Measurements from ENCODE around the gene HBA2.
"Not testable (repeated sequence)": the region's sequence is repeated elsewhere in the genome, so short reads cannot be mapped to it uniquely, and the experiment has no call there.

The HBA2 gene

DNA sequence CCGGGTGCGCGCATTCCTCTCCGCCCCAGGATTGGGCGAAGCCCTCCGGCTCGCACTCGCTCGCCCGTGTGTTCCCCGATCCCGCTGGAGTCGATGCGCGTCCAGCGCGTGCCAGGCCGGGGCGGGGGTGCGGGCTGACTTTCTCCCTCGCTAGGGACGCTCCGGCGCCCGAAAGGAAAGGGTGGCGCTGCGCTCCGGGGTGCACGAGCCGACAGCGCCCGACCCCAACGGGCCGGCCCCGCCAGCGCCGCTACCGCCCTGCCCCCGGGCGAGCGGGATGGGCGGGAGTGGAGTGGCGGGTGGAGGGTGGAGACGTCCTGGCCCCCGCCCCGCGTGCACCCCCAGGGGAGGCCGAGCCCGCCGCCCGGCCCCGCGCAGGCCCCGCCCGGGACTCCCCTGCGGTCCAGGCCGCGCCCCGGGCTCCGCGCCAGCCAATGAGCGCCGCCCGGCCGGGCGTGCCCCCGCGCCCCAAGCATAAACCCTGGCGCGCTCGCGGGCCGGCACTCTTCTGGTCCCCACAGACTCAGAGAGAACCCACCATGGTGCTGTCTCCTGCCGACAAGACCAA, at the start of gene HBA2:
HBA2 (plus strand) TSS at position 503 of the 568 bp plus-strand sequence; CDS start at position 540, 37 bp downstream.
- not testable (repeated sequence) for DNase-seq

DNA sequence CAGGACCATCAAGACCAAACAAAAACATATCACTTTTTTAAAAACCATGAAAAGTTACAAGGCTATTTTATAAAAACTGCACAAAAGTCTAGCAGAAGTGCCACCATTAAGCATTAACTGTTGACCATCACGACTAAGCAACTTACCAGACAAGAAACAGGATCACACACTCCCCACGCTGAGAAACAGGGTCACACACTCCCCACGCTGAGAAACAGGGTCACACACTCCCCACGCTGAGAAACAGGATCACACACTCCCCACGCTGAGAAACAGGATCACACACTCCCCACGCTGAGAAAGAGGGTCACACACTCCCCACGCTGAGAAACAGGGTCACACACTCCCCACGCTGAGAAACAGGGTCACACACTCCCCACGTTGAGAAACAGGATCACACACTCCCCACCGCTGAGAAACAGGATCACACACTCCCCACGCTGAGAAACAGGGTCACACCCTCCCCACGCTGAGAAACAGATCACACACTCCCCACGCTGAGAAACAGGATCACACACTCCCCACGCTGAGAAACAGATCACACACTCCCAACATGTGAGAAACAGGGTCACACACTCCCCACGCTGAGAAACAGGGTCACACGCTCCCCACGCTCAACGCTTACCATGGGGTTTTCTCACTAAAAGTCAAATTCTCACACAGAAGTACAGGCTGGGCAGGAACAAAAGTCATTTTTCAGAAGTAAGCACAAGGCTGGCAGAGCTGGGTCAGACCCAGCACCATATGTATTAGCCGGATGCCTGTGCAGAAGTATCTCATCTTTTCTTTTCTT, 48.9 kb upstream of the HBA2 start:
- DNase-seq: not testable (repeated sequence)

DNA sequence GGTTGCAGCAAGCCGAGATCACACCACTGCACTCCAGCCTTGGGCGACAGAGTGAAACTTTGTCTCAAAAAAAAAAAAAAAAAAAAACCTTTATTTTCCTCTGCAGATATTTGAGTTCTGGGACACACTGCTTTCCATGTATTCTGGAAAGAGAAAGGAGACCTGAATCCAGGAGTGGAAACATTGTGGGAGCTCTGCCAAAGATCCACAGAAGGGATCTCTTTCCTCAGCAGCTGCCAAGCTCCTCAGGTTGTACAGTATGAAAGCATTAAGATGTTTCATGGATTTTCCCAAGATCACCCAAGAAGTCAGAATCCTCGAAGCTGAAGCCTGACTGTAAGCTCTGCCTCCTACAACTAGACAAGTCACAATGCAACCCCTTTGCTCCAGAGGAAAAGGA, 47.7 kb upstream of the HBA2 start:
- DNase-seq: no peak

DNA sequence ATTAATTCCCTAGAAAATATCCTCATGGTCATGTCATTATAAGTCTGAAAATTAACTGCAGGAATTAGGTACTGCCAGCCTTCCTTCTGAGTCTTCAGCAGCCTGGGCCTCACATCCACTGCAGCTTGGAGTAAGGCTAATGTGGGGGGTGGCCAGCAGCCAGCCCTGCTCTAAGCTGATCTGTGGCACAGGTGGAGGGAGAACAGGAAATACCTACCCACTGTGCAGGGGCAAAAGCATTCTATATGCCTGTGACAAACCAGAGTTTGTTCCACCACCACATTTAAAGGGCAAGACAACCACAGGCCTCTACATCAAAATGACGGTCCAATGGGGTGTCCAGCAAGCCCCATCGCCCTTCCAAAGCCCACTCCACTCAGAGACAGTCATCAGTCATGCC, 43.6 kb upstream of the HBA2 start:
- no peak for DNase-seq

DNA sequence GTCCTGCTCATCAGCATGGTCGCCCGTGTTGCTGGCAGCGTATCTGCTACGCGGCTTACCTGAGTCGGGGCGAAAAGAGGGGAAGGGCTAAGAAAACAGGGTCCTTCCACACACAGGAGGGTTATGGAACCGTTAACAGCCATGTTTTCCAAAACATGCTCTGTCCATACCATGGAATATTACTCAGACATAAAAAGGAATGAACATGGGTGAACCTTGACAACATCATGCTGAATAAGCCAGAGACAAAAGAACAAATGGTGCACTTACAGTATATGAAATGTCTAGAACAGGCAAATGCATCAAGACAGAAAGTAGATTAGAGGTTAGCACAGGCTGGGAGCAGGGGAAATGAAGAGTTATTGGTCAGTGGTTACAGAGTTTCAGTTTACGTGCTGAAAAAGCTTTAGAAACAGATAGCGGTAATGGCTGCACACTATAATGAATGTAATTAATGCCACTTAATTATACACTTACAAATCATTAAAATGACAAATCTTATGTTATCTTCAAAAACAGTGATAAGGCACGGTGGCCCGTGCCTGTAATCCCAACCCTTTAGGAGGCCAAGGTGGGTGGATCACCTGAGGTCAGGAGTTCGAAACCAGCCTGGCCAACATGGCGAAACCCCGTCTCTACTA, 42.0 kb upstream of the HBA2 start:
- DNase-seq: no peak

DNA sequence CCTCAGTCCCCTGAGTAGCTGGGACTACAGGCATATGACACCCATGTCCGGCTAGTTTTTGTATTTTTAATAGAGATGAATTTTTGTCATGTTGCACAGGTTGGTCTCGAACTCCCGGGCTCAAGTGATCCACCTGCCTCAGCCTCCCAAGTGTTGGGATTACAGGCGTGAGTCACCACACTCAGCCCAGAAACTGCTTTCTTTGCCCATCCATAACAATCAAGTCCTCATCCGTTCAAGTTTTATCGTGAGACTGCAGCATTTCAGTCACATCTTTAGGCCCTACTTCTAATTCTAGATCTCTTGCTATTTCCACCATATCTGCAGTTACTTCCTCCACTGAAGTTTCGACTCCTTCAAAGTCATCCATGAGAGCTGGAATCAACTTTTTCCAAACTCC, 40.6 kb upstream of the HBA2 start:
- no peak for DNase-seq

DNA sequence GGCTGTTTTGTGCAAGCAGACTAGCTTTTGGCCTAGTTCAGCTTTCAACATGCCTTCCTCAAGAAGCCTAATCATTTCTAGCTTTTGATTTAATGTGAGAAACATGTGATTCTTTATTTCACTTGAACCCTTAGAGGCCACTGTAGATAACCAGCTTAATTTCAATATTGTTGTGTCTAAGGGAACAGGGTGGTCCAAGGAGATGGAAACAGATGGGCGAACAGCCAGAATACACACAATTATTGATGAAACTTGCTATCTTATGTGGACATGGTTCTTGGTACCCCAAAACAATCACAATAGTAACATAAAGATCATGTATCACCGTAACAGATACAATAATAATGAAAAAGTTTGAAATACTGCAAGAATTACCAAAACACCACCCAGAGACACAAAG, 39.0 kb upstream of the HBA2 start:
- no peak for DNase-seq

DNA sequence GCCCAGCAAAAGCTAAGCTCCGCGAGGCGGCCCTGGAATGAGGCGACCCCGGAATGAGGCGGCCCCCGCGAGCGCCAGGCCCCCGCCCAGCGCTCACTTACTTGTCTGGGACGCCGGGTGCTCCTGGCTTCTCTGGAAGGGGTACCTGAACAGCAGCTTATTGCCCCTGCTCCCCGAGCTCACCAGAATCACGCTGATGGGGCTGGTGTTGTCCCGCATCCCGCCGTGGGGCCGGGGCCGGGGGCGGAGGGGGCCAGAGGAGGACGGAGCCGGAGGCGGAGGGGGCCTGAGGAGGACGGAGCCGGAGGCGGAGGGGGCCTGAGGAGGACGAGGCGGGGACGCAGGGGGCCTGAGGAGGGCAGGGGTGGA, 34.6 kb upstream of the HBA2 start:
- no peak for DNase-seq

DNA sequence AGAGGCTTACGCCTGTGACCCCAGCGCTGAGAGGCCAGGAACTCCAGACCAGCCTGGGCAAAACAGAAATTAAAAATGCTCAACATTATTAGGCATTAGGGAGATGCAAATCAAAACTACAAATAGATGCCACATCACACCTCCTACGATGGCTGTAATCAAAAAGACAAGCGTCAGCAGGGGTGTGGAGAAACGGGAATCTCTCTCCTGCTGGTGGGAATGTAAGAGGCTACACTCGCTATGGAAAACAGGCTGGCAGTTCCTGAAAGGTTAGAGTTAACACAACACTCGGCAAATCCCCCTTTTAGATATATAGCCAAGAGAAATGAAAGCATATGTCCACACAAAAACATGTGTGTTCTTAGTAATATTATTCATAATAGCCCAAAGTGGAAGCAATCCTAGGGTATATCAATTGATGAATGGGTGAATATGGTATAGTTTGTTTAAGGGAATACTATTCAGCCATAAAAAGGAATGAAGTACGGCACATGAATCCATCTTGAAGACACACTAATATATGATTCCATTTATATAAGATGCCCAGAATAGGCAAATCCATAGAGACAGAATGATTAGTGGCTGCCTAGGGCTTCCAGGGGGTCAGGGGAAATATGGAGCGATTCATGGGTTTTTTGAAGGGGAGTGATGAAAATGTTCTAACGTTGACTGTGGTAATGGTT, 32.4 kb upstream of the HBA2 start:
- DNase-seq: no peak

DNA sequence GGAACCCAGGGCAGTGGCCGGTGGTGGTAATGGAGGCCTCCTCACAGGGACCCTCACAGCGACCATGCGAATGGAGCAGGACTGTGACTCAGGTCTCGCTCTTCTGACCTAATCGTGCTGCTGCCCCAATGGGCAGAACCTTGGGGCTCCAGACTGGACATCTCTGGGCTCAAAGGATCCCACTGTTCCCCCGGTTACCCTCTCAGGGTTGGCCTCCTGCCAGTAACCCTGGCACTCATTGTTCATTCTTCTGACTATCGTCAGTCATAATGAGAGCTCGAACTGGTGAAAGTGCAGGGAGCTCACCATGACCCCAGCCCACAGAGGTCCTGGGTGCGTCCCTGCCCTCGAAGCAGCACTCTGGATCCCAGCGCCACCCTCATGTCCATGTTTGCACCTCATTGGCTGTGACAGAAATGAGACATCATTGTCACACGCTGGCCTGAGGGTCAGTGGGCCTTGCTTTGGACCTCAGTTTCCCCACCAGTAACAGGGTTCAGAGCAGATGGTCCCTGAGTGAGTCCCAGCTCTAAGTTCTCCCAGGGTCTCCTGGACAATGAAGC, 30.2 kb upstream of the HBA2 start:
- DNase-seq: no peak

DNA sequence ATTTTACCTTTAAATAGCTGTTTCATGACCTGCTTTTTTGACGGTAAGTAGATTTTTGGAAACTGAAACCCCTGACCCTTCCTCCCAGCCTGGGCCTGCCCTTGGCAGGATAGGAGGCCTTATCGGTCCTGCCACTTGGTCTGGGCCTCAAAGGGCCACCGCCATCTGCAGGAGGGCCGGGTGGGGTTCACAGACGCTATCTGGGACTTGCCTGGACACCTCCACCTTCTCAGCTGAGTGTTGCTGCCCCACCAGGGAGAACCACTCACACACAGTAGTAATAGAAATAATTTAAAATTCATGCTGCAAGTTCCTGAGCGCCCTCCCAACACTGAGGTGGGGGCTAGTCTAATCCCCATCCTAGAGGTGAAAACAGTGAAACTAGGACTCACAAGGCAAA, 29.6 kb upstream of the HBA2 start:
- no peak for DNase-seq

DNA sequence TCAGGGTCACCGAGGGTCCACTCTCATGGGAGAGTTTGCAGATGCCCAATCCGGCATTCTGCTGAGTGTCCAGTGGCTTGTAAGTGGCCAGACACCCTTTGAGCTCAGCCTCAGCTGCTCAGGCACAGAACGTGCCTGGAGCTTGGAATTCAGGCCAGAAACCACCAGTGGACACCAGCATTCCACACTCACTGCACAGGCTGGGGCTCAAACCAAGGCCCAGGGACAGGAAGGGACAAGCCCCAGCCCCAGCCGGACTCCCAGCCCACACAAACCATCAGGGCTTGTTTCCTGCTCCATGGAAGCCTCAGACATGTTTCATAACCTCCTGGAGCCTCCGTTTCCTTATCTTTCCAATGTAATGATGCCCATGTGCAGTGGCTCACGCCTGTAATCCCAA, 29.2 kb upstream of the HBA2 start:
- DNase-seq: no peak

DNA sequence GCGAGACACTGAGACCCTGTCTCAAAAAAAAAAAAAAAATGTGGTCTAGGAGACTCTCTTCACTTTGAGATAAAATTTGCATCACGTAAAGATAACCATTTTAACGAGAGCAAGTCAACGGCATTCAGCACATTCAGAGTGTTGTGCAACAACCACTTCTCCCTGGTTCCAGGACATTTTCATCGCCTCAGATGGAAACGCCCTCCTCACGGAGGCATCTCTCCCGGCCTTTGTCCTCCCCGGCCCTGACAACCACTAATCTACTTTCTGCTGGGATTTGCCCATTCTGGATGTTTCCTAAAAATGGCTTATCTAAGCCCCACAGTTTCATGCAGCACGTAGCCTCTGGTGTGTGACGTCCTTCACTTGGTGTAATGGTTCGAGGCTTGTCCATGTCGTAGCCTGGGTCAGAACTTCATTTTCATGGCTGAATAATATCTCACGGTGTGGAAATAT, 27.9 kb upstream of the HBA2 start:
- no peak for DNase-seq

DNA sequence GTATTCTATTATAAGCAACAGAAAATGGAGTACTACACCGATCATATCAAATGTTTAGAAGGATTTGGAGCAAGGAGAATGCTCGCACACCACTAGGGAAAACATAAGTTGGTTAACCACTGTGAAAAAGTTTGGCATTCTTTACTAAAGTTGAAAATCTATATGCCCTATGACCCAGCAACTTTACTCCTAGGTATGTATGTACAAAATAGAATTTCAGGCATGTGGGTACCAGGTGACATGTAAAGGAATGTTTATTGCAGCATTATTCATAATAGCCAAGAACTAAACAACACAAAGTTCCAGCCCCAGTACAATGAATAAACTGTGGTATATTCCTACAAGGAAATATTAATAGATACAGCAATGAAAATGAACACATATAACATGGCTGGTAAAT, 26.0 kb upstream of the HBA2 start:
- no peak for DNase-seq

DNA sequence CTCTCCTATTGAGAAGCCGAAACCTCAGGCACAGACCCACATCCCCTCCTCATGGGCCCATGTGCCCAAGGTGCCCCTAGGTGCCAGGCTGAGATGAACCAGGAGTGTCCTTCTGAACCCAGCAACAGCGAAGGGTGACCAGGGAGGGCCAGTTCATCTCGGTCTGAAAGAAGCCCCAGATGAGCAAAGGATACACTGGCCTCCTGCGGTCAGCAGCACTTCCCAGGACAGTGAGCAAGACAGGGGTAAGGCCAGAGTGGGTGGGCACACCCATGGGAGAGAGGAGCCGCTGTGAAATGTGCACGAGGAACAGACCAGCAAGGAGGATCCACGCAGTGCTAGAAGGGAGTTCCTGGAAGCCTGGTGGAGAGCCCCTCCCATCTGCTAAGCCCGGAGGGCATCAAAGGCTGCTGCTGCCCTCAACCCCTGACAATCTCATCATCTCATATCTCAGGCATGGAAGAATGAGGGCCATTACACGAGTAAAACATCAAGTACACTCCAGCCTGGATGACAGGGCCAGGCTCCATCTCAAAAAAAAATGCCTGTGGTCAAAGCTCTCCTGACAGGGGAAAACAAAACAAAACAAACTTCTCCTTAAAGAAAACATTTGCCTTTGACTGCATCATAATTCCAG, 23.5 kb upstream of the HBA2 start:
- peak; percentile 64 for DNase-seq

DNA sequence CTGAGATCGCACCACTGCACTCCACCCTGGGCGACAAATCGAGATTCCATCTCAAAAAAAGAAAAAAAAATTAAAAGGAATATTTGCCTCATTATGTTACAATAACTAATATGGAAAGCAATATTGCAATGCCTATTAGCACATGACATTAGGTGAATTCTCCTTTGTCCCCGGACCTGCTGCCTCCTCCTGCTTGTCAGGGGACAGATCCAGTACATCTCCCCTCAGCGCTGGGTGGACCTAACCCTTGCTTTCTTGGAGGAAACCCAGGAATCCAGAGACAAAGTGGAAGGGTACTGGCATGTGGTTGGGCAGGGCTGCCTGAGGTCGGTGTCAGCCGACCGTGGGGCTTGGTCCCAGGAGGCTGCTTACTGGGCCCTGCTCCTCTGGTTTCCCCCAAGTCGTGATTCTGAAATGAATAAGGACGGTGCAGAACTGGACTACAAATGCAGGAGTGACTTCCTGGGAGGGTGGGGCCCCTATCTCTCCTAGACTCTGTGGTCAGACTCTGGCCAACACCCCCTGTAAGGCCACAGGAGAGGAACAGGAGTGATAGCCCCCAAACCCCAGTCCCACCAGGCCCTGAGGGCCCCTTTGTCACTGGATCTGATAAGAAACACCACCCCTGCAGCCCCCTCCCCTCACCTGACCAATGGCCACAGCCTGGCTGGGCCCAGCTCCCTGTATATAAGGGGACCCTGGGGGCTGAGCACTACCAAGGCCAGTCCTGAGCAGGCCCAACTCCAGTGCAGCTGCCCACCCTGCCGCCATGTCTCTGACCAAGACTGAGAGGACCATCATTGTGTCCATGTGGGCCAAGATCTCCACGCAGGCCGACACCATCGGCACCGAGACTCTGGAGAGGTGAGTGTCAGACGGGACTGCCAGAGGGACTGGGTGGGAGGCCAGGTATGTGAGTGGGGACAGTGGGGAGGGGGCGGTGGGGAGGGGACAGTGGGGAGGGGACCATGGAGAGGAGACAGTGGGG, 20.2 kb upstream of the HBA2 start, which contains the start of gene HBZ:
HBZ (plus strand) TSS at position 504 of the 988 bp plus-strand sequence; CDS start at position 770, 266 bp downstream.
- no peak for DNase-seq

DNA sequence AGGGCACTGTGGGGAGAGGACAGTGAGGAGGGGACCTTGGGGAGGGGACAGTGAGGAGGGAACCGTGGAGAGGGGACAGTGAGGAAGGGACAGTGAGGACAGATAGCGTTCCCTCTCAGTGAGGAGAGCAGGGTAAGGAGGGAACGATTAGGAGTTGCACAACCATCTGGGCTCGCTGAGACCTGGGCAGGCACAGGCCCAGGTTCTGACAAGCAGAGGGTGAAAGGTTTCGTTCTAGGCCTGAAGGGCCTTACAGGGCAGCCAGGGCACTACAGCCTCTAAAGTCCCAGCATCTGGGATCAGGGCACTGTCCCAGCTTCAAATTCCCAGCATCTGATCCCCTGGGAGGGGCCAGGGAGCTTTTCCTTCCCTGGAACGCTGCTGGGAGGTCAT, 19.6 kb upstream of the HBA2 start:
- not testable (repeated sequence) for DNase-seq

DNA sequence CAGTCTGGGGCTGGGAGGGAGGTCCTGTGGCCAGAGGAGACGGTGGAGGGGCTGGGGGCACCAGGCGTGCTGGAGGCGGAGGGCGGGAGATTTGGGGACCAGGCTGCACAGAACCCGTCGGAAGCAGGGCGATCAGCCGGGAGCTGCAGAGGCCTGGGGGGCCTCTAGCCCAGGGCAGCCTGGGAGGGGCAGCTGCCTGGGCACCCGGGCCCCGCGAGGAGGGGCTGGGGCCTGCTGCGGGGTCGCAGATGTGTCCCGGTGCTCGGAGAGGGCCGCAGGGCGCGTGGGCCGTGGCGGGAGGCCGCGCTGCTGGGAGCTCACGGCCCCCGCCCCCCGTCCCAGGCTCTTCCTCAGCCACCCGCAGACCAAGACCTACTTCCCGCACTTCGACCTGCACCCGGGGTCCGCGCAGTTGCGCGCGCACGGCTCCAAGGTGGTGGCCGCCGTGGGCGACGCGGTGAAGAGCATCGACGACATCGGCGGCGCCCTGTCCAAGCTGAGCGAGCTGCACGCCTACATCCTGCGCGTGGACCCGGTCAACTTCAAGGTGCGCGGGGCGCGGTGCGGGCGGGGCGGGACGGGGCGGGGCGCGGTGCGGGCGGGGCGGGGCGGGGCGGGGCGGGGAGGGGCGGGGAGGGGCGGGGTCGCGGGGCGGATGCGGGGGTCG, 19.0 kb upstream of the HBA2 start:
- not testable (repeated sequence) for DNase-seq

DNA sequence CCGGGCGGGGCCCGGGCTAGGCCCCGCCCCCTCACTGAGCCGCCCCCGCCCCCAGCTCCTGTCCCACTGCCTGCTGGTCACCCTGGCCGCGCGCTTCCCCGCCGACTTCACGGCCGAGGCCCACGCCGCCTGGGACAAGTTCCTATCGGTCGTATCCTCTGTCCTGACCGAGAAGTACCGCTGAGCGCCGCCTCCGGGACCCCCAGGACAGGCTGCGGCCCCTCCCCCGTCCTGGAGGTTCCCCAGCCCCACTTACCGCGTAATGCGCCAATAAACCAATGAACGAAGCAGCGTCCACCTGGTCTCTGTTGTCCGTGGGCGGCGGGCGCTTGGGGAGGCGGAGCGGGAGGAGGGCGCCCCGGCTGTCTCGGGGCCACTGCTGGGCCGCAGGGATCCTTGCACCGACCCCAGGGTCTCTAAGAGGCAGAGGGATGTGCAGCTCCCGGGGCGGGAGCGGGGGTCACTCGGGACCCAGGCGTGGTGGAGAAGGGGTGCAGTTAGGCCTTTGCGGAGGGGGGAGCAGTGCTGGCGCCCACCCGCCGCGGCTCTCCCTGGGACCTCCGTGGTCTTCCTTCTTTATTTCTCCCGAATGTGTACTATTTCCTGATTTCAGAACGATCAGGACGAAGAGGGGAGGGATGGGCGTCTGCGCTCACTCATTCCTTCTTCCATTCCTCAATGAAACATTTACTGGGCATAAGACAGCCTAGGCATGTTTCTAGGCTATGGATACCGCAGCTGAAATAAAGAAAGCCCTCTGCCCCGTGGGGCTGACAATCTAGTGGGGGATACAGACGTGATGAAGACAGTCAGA, 18.3 kb upstream of the HBA2 start:
- DNase-seq: no peak

DNA sequence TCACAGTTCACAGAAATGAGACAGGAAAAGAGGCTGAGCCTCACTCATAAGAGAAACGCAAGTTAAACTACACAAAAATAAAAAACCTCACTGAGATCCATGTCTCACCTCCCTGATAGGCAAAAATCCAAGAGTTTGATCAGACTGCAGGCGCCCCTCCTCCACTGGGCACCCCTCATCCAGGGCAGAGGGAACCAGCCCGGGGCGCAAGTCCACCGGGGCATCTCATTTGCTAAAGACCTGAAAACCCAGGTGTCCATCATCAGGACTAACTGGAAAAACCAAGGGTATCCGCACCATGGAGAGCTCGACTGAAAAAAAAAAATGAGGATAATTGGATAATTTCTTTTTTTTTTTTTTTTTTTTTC, 17.7 kb upstream of the HBA2 start:
- no peak for DNase-seq
